H1 (cell line): ENCODE data around the gene DRC7. TPM values are rescaled to one million over a fixed set of nuclear protein-coding genes. Genes with fewer than 3 reads are reported as not detected.

Source experiments
- CHD7 ChIP-seq: fragments of 300-600 bp; sonication (generic); IDR thresholded peaks from 2 replicates; pipeline ENCODE4 v1.7.1; 2012; ENCODE audit warnings: low read length, moderate library complexity, mild to moderate bottlenecking, inconsistent platforms; ENCODE audit not compliant: insufficient replicate concordance
- E2F6 ChIP-seq: IDR thresholded peaks from 2 replicates; pipeline ENCODE4 v1.6.1; 2012; ENCODE audit warnings: inconsistent platforms
- GABPA ChIP-seq: IDR thresholded peaks from 2 replicates; pipeline ENCODE4 v1.6.1; 2011; ENCODE audit warnings: mild to moderate bottlenecking, low read length, moderate library complexity, borderline replicate concordance; ENCODE audit not compliant: insufficient read depth
- HDAC6 ChIP-seq: IDR thresholded peaks from one replicate; pipeline ENCODE4 v1.7.1; 2012; ENCODE audit warnings: low read depth, mild to moderate bottlenecking, inconsistent platforms, low read length, moderate library complexity
- KDM5A ChIP-seq: fragments of 200-600 bp; IDR thresholded peaks from 2 replicates; pipeline ENCODE4 v1.7.1; 2012; ENCODE audit warnings: mild to moderate bottlenecking, low read length, inconsistent platforms, mixed read lengths
- PHF8 ChIP-seq: fragments of 200-600 bp; sonication (generic); conservative IDR thresholded peaks from 2 replicates; pipeline ENCODE4 v1.7.1; 2012; ENCODE audit warnings: low read depth, mild to moderate bottlenecking, inconsistent platforms, low read length, moderate library complexity
- RBBP5 ChIP-seq: IDR thresholded peaks from 2 replicates; pipeline ENCODE4 v1.7.1; 2012; ENCODE audit warnings: low read depth, mild to moderate bottlenecking, inconsistent platforms, low read length, moderate library complexity, borderline replicate concordance
- RNF2 ChIP-seq: fragments of 200-900, 300-1000 bp; sonication (generic); IDR thresholded peaks from 2 replicates; pipeline ENCODE4 v1.7.1; 2016; ENCODE audit warnings: borderline replicate concordance, low read depth, mild to moderate bottlenecking, antibody characterized with exemption, low read length; ENCODE audit not compliant: poor library complexity, severe bottlenecking; ENCODE audit errors: missing control alignments
- RXRA ChIP-seq: IDR thresholded peaks from 2 replicates; pipeline ENCODE4 v1.6.1; 2011; ENCODE audit warnings: low read depth, mild to moderate bottlenecking, low read length, moderate library complexity; ENCODE audit not compliant: insufficient read depth
- SUZ12 ChIP-seq: fragments of 200-600 bp; sonication (generic); IDR thresholded peaks from 2 replicates; pipeline ENCODE4 v1.6.1; 2012; ENCODE audit warnings: mild to moderate bottlenecking, inconsistent platforms, low read length, moderate library complexity, mixed read lengths
- TCF12 ChIP-seq: IDR thresholded peaks from 2 replicates; pipeline ENCODE4 v1.6.1; 2011; ENCODE audit warnings: low read depth, mild to moderate bottlenecking, low read length
- polyA plus RNA-seq, 7 experiments: library from polyadenylated mRNA; depleted of rRNA in 3 of 7; stranded (reverse) in 5 of 7; unstranded in 2 of 7; fragments of >200 nt in 5 of 7; fragments of 200-250 nt in 2 of 7; gene quantifications; 1 replicate in 5 of 7; 2 replicates in 1 of 7; 4 replicates in 1 of 7; pipeline versions ENCODE4 v1.2.1 to v1.2.3, GENCODE V29; 2011 to 2013; ENCODE audit warnings: missing spikeins in 2 of 7, mixed read lengths in 2 of 7
- total RNA-seq: library from RNA; stranded (reverse); fragmentation: NEBNext Ultra II Directional; extraction: Animal tissue kit (Norgen Biotek cat#: 25700); gene quantifications from 2 replicates; pipeline ENCODE4 v1.2.1, GENCODE V29; 2021

Gene DRC7
- total and polyA plus RNA-seq, 2 of the 8 experiments (the other 6 are each of a cell fraction or from before 2014, with no cell fraction given): 0.14 TPM; not detected in 1

- TF ChIP-seq CHD7: no peak
- no peak for TF ChIP-seq RNF2
- no peak for TF ChIP-seq RXRA
- no peak for TF ChIP-seq RBBP5
- TF ChIP-seq TCF12: no peak
- TF ChIP-seq E2F6: no peak
- no peak for TF ChIP-seq SUZ12
- TF ChIP-seq KDM5A: no peak
- no peak for TF ChIP-seq GABPA
- no peak for TF ChIP-seq HDAC6
- TF ChIP-seq PHF8: no peak
Measured at GRCh38 chr16:57699899-57700298, 5.3 kb downstream of the DRC7 start (continued).
